Measurements from ENCODE around the gene ATP5IF1. TPM values are rescaled to one million over a fixed set of nuclear protein-coding genes. Genes with fewer than 3 reads are reported as not detected.

ATP5IF1 gene
- polyA plus RNA-seq, 1 experiment, result 168 TPM

DNA sequence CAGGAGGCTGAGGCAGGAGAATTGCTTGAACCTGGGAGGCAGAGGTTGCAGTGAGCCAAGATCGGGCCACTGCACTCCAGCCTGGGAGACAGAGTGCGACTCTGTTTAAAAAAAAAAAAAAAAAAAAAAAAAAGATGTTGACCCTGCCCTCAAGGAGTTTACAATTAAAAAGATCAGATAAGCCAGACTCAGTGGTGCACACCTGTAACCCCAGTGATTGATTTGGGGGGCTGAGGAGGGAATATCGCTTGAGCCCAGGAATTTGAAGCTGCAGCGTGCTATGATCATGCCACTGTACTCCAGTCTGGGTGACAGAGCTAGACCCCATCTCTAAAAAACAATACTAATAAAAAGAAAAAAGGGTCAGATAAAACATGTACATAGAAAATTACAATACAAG, 21.8 kb downstream of the ATP5IF1 start:
- CTCF ChIA-PET, result interaction anchor here (0.6 to 3.2 kb wide), 3 partner anchors 9 to 125 kb away, joined by 3 to 17 read pairs (median 4); no protein-coding TSS in a partner anchor
- DNase-seq (ENCODE audit: low read depth), result no peak

DNA sequence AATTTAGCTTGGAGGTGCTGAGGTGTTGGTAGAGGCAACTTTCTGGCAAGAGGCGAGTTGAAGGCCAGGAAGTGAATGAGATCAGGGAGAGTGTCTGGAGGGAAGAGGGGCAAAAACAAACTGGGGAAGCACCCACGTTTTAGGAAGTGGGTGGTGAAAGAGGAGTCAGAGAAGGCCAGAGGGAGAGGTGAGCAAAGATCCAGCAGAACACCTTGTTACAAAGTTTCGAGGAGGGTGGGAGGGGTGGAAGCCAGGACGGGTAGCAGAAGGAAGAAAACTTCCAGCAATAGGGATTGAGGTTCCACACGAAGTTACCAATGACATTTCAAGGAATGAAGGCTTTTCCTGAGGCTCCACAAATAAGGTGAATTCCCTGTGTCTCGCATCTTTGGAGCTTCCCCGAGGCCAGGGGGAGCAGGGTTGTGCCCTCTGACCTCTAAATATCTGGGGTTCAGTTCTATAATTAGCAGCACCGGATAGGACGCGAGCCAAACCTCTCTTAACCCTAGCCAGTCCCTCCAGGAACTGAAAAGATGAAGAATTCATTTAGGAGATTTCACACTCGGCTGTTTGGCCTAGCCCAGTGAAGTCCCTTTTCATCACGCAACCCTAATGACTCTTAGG, 22.8 kb downstream of the ATP5IF1 start:
- POLR2A ChIA-PET, result no interaction called here
- no peaks in the 10 kb centered on the region for H3K27me3 ChIP-seq (ENCODE audit: control insufficient read depth, insufficient read depth, low read length)
- TF ChIP-seq, protein P1, sequence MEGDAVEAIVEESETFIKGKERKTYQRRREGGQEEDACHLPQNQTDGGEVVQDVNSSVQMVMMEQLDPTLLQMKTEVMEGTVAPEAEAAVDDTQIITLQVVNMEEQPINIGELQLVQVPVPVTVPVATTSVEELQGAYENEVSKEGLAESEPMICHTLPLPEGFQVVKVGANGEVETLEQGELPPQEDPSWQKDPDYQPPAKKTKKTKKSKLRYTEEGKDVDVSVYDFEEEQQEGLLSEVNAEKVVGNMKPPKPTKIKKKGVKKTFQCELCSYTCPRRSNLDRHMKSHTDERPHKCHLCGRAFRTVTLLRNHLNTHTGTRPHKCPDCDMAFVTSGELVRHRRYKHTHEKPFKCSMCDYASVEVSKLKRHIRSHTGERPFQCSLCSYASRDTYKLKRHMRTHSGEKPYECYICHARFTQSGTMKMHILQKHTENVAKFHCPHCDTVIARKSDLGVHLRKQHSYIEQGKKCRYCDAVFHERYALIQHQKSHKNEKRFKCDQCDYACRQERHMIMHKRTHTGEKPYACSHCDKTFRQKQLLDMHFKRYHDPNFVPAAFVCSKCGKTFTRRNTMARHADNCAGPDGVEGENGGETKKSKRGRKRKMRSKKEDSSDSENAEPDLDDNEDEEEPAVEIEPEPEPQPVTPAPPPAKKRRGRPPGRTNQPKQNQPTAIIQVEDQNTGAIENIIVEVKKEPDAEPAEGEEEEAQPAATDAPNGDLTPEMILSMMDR (IDR thresholded peaks at IDR 0.05; ENCODE audit: insufficient read depth, low read depth, low read length), result no peak
- CTCF ChIA-PET, result interaction anchor here (0.6 to 3.2 kb wide), 3 partner anchors 10 to 106 kb away, joined by 3 to 17 read pairs (median 14); no protein-coding TSS in a partner anchor
- DNase-seq (ENCODE audit: low read depth), result no peak
- 0 out of 2 replicates have a peak overlapping the region, but pooled peaks have one; percentile 1 for H3K4me3 ChIP-seq (ENCODE audit: low read depth, low read length)
- H3K36me3 ChIP-seq (ENCODE audit: control insufficient read depth, insufficient read depth, low read length), result no peaks in the 10 kb centered on the region

More for the DNA sequence above, 21.8 kb downstream of the ATP5IF1 start:
- TF ChIP-seq, protein P1 (IDR thresholded peaks at IDR 0.05; ENCODE audit: insufficient read depth, low read depth, low read length), result no peak
- H3K4me3 ChIP-seq (ENCODE audit: low read depth, low read length), result no peak overlapping the region
- H3K27me3 ChIP-seq (ENCODE audit: control insufficient read depth, insufficient read depth, low read length), result no peaks in the 10 kb centered on the region
- POLR2A ChIA-PET, result no interaction called here
- H3K36me3 ChIP-seq (ENCODE audit: control insufficient read depth, insufficient read depth, low read length), result no peaks in the 10 kb centered on the region

DNA sequence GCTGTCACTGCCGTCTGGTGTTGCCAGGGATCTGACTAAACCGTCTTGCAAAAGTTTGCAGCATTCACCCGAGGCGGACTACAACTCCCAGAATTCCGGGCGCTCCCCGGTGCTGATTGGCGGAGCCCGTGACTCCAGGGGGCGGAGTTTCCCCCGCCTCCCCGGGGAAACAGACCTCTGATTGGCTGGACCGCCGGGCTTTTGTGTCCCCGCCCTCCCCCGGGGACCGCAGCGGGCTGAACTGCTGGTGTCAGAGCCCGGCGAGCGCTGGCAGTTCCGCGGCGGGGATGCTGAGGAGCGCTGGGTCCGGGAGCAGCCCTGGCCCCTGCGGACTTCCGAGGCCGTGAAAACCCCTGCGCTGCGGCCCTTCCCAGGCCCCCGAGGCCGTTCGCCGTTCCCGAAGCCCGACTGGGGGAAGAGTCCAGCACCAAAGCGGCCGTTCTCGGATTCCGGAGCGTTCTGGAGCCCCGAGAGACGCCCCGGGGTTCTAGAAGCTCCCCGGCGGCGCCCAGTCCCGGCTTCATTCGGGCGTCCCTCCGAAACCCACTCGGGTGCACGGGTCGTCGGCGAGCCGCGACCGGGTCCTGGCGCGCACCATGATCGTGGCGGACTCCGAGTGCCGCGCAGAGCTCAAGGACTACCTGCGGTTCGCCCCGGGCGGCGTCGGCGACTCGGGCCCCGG, 23.5 kb downstream of the ATP5IF1 start, which contains the start of gene SESN2:
Gene SESN2, plus strand, starts transcription at position 267 of the 682 bp plus-strand sequence. Its CDS starts 330 bp downstream, at position 597.
- POLR2A ChIA-PET, result interaction anchor here (0.7 to 0.8 kb wide), 2 partner anchors 184 to 246 kb away, joined by 3 read pairs; partner anchors contain the start of gene RCC1
- TF ChIP-seq, protein P1 (IDR thresholded peaks at IDR 0.05; ENCODE audit: insufficient read depth, low read depth, low read length), result no peak
- CTCF ChIA-PET, result interaction anchor here (2.5 kb wide), 1 partner anchor 11 kb away, joined by 14 read pairs; no protein-coding TSS in a partner anchor
- peak; percentile 96 for DNase-seq (ENCODE audit: low read depth)
- H3K36me3 ChIP-seq (ENCODE audit: control insufficient read depth, insufficient read depth, low read length), result no peaks in the 10 kb centered on the region
- H3K27me3 ChIP-seq (ENCODE audit: control insufficient read depth, insufficient read depth, low read length), result no peaks in the 10 kb centered on the region
- peak within 1 kb of the TSS; percentile 98 for H3K4me3 ChIP-seq (ENCODE audit: low read depth, low read length)

DNA sequence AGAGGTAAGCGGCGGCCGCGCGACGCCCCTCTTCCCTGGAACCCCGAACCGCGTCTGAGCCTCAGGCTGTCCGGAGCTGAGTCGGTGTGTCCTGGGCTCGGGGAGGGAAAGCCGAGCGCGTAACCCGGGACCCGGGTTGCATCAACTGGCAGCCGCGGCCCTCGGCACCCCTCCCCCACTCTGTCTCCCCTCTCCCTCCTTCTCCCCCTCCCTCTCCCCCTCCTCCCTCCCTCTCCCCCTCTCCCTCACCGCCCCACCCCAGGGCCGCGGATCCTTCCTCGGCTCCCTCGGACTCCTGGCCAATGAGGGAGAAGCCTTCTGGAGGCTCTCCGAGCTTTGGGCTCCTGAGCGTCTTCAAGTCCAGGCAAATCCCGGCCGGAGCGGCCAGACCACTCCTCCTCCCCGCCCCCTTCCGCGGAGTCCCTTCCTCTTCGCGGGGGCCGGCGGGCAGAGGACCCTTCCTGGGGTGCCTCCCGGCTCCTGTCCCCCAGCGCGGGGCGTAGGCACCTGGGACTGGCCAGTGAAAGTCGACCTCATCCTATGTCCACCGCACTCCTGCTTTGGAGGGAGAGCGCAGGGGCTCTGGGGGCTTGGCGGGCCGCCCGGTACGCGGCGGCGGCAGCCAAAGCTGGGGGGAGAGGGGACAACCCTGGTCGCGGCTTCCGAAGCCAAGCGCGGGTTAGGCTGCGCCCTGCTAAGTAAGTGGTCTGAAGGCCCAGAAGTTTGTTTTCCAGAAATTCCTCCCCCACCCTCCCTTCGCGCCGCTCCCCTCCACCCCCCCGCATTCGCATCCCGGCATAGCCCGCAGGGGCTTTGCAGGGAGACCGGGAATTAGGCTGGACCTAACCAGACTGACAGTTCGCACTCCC, 24.2 kb downstream of the ATP5IF1 start:
- ChIA-PET POLR2A (interaction anchor here (0.7 to 0.8 kb wide), 2 partner anchors 183 to 245 kb away, joined by 3 read pairs; partner anchors contain the start of gene RCC1), CTCF (interaction anchor here (0.8 to 2.5 kb wide), 4 partner anchors 12 to 172 kb away, joined by 3 to 14 read pairs (median 4); no protein-coding TSS in a partner anchor)
- no peaks in the 10 kb centered on the region for H3K36me3 ChIP-seq (ENCODE audit: control insufficient read depth, insufficient read depth, low read length)
- TF ChIP-seq, protein P1 (IDR thresholded peaks at IDR 0.05; ENCODE audit: insufficient read depth, low read depth, low read length), result no peak
- H3K27me3 ChIP-seq (ENCODE audit: control insufficient read depth, insufficient read depth, low read length), result no peaks in the 10 kb centered on the region
- DNase-seq (ENCODE audit: low read depth), result no peak
- H3K4me3 ChIP-seq (ENCODE audit: low read depth, low read length), result peak overlapping the region; percentile 98
